ENCODE measurements around the gene TLCD3B. TPM values are rescaled to one million over a fixed set of nuclear protein-coding genes. Genes with fewer than 3 reads are reported as not detected.

The TLCD3B gene
- polyA plus RNA-seq, 4 donors, result 0.73 to 1.5 (median 1.0) TPM

DNA sequence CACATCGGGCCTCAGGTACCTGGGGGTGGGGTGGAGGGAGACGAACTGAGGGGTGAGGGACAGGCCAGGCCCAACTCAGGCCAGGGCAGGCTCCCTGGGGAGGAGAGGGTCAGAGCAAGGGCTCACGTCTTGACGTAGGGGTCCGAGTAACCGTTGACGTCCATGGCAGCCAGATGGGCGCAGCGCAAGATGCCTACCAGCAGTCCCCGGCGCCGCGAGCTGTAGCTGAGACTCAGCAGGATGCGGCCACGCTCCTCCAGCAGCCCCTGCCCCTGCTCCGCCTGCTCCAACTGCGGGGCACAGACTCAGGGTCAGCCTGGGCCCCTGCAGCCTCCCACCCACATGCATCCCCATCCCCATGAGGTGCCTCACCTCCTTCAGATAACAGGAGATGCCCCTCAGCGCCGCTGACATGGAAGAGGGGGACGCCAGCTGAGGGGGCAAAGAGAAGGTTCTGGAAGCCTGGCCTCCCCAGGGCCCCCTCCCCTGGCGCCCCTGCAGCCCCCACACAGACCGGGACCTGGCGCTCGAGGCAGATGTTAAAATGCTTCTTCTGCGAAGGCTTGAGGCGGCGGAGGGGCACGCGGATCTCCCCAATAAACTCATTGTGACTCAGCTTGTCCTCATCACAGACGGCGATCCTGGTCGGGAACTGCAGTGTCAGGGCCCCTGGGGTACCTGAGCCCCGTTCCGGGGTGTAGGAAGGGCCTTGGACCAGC lies 24.3 kb downstream of the TLCD3B start:
- DNase-seq (ENCODE audit: low read depth in 4 of 4, low spot score in 3 of 4), result no peak

DNA sequence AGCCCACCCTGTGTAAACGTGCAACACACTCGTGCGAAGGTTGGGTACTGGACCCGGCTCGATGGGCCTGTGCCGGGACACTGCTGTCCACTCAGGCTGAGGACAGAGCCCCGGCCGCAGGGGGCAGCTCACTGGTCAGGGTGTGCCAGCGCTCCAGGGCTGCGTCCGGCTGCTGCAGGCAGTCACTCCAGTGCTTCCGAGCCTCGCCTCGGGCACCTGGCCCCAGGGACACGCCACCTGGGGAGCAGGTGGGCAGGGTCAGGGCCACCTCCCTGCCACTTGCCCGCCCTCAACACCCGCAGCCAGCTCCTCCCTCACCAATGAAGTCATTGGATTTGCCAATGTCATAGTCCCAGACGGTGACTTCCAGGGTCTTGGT lies 25.0 kb downstream of the TLCD3B start:
- DNase-seq (ENCODE audit: low read depth in 4 of 4, low spot score in 3 of 4), result no peak

- DNase-seq (ENCODE audit: low read depth in 4 of 4, low spot score in 3 of 4), result no peak
These were observed 25.6 kb downstream of the TLCD3B start for GRCh38 chr16:30005341-30006094.

DNA sequence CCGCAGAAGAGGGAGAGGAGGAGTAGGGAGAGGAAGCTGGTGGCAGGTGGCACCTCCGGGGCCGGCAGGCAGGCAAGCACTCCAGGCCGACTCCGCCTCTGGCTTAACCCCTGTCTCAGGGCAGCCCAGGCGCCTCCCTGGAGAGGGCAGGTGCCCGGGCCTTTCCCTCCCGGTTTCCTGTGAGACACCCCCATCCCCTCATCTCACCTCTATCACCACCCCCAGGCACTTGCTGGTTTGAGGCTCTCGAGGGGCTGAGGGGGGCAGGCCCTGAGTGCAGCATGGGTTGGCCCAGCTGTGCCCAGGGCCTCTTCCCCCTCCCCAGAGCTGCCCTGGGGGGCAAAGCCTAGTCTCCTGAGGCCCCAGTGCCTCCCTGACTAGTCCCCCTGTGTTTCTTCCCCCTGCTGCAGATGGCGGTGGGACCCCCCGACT lies 26.2 kb downstream of the TLCD3B start:
- no peak for DNase-seq (ENCODE audit: low read depth in 4 of 4, low spot score in 3 of 4)

- no peak for DNase-seq (ENCODE audit: low read depth in 4 of 4, low spot score in 3 of 4)
These were observed 26.7 kb downstream of the TLCD3B start for GRCh38 chr16:30004424-30004776.

DNA sequence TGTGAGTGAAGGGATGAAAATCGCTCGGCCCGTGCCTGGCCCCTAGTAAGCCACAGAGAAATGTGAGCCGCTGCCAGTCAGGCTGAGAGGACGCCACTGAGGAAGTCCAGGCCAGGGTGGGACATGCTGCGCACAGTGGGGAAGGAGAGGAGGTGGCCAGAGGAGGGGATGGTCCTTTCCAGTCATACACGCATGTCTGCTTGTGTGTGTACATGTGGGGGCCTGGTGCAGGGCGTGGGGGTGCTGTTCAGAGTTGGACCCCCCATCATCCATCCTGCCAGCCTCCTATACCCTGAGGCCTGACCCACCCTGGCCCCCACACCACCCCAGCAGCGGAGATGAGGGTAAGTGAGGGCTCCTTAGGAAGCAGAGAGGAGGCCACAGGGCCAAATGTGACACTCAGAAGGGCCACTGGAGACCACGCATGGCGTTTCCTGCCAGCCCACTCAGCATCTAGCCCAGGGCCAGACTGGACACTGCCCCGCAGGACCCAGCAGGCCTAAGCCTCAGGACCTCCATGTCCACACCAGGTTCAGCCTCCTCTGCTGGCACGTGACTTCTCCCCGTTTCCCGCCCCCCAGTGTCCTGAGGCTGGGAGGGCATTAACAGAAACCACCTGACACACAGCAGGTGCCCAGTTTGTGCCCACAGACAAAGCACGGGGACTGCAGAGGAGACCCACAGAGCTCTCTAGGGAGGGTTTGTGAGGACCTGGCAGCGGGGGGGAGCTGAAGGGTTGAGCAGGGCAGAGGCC lies 27.2 kb downstream of the TLCD3B start:
- DNase-seq (ENCODE audit: low read depth in 4 of 4, low spot score in 3 of 4), result no peak

- DNase-seq (ENCODE audit: low read depth in 4 of 4, low spot score in 3 of 4), result no peak
These were observed 28.3 kb downstream of the TLCD3B start for GRCh38 chr16:30002614-30003346.

DNA sequence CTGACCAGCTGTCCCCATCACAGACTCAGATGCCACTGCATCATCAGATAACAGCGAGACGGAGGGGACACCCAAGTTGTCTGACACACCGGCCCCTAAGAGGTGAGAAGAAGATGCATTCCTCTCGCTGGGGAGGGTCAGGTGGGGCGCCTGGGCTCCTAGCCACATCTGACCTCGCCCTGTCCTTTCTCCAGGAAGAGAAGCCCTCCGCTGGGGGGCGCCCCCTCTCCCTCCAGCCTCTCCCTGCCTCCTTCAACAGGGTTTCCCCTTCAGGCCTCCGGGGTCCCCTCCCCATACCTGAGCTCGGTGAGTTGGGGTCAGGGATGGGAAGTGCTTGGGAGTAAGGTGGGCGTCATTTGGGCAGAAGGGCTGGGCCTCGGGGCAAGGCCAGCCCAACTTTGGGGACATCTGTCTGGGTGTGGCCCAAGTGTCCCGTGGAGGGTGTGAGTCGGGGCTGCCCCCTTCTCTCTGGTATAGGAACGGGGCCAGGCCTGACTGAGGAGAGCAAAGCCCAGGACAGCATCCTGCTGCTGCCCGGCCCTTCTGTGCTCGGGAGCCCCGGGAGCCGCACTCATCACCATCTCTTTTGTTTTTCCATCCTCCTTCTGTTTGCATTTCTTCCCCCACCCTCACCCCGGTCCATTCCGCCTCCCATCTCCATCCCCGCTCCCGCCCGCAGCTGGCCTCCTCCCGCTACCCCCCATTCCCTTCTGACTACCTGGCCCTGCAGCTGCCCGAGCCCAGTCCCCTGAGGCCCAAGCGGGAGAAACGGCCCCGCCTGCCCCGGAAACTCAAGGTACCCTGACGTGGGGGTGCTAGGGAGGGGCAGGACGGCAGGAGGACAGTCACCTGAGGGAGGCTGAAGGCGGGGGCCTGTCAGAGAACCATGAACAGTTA lies 30.1 kb downstream of the TLCD3B start:
- DNase-seq (ENCODE audit: low read depth in 4 of 4, low spot score in 3 of 4), result no peak

- no peak for DNase-seq (ENCODE audit: low read depth in 4 of 4, low spot score in 3 of 4)
These were observed 31.5 kb downstream of the TLCD3B start for GRCh38 chr16:29999605-30000004.

DNA sequence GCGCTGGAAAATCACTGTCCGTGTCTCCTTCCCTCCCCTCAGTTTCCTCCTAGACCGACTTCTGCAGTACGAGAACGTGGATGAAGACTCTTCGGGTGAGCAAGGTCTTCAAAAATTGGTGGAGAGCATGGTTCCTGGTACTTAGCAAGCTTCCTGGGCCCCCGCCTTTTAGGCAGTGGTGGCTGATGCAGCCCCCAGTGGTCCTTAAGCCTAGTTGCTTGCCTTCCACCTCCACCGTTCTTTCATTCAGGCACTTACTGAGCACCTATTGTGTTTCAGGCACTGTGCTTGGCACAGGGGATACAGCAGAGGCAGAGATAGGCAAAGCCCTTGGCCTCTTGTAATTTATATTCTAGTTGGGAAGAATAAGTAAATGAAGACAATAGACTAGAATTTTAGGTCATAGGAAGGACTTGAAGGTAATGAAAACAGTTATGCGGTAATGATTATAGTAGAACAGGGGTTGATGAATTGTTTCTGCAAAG lies 34.3 kb downstream of the TLCD3B start:
- no peak for DNase-seq (ENCODE audit: low read depth in 4 of 4, low spot score in 3 of 4)

- DNase-seq (ENCODE audit: low read depth in 4 of 4, low spot score in 3 of 4), result peak; percentile 89 to 94 (median 90)
These were observed 34.9 kb downstream of the TLCD3B start, which contains the start of gene INO80E for GRCh38 chr16:29995911-29996765. TSS of gene INO80E (plus strand) at chr16:29996241. CDS start at chr16:29996311, 70 bp downstream.

GRCh38 chr16:29995324-29995910 lies 35.7 kb downstream of the TLCD3B start, which contains the start of gene HIRIP3:
TSS of gene HIRIP3 (minus strand) at chr16:29995617. CDS start at chr16:29995605, 12 bp downstream.
- peak in 3 of 4 donors; percentile 58 to 69 (median 63) for DNase-seq (ENCODE audit: low read depth in 4 of 4, low spot score in 3 of 4)

DNA sequence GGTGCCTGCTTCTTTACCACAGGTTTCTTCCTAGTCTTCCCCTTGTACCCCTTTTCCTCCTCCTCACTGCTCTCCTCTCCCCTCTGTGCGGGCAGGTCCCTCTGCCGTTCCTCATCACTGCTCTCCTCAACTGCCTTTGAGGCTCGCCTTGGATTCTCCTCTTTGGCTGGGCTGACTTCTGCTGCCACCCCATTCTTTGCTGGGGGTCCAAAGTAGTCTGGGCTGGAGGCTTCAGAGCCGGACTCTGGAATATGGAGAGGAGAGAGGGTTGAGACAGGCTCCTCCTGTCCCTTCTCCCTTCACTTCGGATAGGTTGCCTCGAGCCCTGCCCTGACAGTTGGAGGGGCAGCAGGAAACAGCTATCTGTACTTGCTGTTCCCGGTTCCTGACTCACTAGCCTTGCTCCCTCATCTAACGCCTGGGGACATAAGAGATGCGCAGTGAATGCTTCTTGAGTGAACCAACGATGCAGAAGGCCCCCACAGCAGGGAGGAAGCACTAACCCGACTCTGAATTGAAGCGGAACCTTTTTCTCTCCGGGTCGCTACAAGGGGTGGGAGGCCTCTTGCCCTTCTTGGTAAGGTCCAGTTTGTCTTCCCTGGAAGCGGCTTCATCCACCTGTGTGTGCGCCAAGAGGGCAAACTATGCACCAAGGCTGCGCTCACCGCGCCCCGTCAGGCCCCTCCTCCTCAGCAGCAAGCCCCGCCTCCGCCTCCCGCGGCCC lies 36.3 kb downstream of the TLCD3B start:
- DNase-seq (ENCODE audit: low read depth in 4 of 4, low spot score in 3 of 4), result no peak

DNA sequence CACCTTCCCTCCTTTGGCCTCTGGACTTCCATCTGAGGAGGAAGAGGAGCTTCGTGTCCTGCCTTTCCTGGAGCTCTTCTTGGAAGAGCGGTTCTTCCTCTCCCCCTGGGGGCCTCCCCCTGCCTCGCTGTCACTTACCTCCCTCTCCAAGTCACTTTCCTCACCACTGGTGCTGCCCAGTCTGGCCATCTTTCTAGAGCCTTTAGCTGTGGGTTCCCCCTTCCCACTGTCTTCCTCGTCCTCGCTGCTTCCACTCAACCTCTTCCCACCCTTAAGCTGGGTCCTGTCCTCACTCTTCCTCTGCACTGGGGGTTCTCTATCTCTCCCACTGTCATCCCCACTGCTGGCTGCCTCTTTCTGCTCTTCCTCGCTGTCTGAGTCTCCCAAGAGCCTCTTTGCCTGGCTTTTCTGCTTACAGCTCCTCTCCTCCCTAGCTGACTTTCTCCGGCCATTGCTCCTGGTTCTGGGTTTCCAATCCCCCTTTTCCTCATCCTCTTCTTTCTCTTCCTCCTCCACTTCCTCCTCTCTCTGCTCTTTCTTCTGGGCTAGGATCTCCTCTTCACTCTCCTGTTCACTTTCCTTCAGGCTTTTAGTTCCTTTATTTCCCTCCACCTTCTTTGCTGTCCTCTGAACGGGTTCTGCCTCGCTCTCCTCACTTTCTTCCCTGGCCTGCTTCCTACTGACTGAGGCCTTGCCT lies 37.0 kb downstream of the TLCD3B start:
- no peak for DNase-seq (ENCODE audit: low read depth in 4 of 4, low spot score in 3 of 4)

GRCh38 chr16:29993191-29993902 lies 37.7 kb downstream of the TLCD3B start:
- no peak for DNase-seq (ENCODE audit: low read depth in 4 of 4, low spot score in 3 of 4)

DNA sequence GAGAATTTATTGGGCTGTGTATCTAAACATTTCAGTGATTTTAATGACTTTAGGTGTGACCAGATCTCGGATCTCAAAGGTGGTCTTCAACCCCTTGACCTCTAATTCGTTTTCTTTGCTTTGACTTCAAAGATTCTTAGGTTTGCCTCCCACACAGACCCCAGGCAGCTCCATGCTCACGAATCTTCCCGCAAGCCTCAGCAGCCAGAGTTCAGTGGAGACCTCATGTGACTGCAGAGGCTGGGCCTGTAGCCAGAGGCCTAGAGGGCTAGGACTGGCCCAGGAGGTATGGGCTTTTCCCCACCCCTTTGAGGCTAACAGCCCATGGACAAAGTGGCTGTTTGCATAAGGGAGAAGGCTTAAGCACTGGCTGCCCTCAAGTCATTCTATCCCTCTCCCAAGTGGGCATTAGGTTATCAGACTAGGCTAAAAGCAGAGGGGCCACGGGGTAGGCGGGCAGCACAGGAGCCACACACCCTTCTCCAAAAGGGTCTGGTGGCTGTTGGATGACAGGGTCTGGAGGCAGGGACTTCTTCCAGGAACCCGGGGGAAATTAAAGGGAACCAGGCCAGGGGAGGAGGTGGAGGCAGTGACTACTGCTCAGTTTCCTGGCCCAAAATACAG lies 38.6 kb downstream of the TLCD3B start:
- DNase-seq (ENCODE audit: low read depth in 4 of 4, low spot score in 3 of 4), result no peak

Measured in left renal pelvis (tissue), 4 donors.